Activated CD8-positive, alpha-beta memory T cell treated with anti-CD3 and anti-CD28 coated beads, Interleukin-2, amount 50 U/mL, for 24 hours (primary cell): ENCODE data around the gene SNX18.

Experiments
- DNase-seq: peaks from one replicate; pipeline ENCODE4 v3.0.0-alpha.2; 2020; ENCODE audit errors: extremely low read depth

The SNX18 gene

DNA sequence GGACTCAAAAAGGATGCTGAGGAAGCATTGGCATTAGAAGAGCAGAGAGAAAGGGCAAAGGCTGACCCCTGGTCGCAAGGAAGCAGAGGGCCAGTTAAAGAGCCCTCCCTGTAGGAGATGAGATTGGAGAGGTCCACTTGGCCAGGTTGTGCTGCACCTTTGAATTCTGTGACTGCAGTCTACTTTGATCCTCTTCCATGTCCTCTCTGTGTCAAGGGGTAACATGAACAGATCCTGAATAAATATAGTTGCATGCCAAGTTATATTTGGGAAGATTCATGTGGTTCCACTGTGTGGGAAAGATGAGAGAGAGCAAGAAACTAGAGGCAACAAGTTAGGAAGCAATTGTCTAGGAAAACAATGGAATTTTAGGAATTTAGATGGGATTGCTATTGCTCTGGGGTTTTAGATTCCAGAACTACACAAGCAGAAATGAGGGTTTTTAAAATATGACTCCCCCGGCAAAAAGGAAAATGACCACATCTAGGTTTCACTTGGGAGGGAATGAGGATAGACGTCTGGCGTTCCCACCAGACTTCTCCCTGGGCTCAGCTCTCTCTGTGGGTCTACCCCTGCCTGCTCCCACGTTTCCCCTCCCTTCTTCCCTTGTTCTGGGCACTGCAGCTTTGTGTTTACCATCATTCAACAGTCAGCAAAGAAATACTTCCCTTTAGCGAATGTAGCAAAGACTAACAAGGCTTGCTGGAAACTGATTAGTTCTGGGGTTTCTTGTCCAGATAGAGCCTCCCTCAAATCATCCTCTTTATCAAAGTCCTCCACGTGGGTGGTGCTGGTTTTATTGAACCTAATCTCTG lies 63.6 kb downstream of the SNX18 start:
- DNase-seq = no peak

GRCh38 chr5:54581831-54582548 lies 64.4 kb downstream of the SNX18 start:
- DNase-seq = no peak

- DNase-seq = no peak
These were observed 68.8 kb downstream of the SNX18 start for GRCh38 chr5:54586336-54586735.

DNA sequence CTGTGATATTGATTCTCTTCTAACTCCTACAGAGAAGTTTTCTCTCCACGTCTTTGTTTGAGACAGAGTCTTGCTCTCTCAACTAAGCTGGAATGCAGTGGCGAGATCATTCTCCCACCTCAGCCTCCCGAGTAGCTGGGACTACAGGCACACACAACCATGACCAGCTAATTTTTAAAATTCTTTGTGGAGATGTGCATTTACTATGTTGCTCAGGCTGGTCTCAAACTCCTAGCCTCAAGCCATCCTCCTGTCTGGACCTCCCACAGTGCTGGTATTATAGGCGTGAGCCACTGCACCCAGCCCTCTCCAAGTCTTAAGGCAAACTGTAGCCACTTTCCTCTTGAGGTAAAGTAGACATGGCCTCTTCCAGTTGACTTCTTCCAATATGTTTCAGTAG lies 72.2 kb downstream of the SNX18 start:
- no peak for DNase-seq

- DNase-seq = no peak
These were observed 73.3 kb downstream of the SNX18 start for GRCh38 chr5:54590824-54591223.

DNA sequence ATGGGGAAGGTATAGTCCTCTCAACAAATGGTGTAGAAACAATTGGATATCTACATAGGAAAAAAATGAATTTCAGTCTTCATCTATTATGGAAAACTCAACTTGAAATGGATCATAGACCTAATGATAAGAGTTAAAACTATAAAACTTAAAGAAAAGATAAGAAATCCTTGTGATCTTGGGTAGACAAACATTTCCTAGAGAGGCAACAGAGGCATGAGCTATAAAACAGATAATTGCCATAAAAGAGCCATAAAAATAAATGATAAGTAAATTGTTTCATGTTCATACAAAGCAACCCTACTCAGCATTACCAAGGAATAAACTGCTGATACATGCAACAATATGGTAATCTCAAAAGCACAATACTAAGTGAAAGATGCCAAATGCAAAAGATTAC lies 76.2 kb downstream of the SNX18 start:
- no peak for DNase-seq

DNA sequence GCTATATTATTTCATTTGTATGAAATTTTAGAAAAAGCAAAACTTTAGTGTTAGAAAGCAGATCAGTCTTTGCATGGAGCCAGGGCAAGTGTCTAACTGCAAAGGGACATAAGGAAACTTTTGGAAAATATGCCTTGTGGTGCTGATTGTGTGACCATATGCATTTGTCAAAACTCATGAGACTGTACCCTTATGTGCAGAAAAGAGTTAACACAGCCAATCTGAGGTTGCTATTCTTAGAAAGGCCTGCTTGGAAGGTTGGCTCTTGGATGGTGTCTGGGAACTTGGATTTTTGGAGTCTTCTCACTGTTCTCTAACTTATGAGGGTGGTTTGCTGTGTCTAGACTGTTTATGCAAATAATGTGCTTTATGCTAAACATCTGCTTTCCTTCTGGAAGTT lies 76.6 kb downstream of the SNX18 start:
- DNase-seq = no peak

DNA sequence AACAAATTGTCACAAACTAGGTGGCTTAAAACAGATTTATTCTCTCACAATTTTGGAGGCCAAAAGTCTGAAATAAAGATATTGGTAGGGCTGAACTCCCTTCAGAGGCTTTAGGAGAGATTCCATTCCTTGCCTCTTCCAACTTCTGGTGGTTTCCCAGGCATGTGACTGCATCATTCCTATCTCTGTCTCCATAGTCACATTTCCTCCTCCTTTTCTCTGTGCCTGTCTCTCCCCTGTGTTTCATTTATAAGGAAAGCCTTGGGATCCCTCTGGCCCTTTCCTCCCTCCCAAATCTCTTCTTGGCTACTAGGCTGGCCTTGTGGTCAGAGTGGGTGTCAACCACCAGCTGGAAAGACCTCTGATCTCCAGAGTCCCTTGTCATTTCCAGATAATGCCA lies 78.2 kb downstream of the SNX18 start:
- DNase-seq = no peak
